HG02610 (cell line): ENCODE measurements around the gene ERC2.

Experiments used
- ATAC-seq: cut with Tn5 transposase; IDR thresholded peaks from one replicate; pipeline ENCODE4 v1.9.1; 2021; ENCODE audit warnings: mild to moderate bottlenecking, moderate library complexity; ENCODE audit not compliant: unreplicated experiment

ERC2 gene

DNA sequence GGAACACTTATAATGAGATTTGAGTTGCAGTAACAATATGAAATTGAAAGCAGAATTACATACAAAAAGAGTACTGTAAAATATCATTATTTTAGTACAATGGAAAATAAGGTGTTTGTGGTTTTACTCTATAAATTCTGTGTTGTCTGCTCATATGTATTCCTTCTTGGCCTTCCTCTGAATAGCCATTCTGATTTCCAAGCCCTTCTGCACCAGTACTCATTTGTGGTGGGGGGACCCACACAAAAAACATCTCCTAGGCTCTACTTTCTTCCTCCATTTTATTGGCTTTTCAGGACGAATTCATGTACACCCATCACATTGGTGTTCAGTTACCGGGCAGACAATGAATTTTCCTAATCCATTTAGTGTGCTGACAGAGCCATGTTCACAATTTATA is 338.2 kb downstream of the ERC2 start:
- ATAC-seq, result no peak

GRCh38 chr3:56126632-56127031 is 341.6 kb downstream of the ERC2 start:
- ATAC-seq, result no peak

DNA sequence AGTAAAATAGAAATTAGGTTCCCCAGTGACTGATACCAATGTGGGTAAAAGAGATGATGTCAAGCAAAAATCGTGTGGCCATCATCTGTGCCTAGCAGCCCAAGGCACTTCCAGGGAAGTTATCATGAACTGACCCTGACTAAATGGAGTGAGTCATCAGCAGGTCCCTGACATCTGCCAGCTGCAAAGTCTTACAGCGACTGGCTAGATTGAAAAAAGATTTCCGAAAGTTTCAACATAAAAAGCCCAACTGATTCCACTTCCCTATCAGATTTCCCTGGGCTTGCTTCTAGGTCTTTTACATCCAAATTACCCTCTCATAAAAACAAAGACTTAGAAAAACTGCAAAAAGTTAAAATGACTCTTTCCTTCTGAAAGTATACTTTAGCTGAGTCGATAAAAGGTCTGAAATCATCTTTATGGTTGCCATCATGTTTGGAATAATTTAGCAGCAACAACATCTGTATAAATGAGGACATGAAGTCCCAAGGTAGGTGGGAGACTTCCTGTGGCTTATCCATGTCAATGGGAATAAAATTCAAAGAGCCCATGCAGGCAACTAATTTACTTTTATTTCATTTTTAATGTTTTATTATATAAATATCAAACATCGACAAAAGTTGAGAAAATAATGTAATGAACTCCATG is 342.8 kb downstream of the ERC2 start:
- ATAC-seq, result no peak

DNA sequence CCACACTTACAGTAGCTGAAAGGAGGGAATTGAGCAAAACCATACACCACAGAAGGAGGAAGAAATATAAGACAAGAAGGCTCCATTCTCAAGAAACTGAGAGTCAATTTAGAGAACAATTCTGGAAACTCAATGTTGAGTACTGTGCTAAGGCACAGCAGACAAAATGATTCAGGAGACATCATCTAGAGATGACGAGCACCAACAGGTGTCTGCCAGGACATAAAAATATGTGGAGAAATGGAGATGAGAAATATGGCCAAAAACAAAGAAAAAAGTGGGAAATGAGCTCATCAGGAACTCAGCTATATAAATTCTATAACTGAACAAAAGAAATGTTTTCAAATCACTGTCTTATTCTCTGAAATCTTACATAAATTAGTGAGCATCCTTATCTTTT is 343.7 kb downstream of the ERC2 start:
- no peak for ATAC-seq

- no peak for ATAC-seq
These were observed 344.8 kb downstream of the ERC2 start for GRCh38 chr3:56123487-56123886.

- ATAC-seq, result no peak
These were observed 345.4 kb downstream of the ERC2 start for GRCh38 chr3:56122911-56123310.

- no peak for ATAC-seq
These were observed 346.6 kb downstream of the ERC2 start for GRCh38 chr3:56121716-56122115.

- ATAC-seq, result no peak
These were observed 348.5 kb downstream of the ERC2 start for GRCh38 chr3:56119575-56120349.

DNA sequence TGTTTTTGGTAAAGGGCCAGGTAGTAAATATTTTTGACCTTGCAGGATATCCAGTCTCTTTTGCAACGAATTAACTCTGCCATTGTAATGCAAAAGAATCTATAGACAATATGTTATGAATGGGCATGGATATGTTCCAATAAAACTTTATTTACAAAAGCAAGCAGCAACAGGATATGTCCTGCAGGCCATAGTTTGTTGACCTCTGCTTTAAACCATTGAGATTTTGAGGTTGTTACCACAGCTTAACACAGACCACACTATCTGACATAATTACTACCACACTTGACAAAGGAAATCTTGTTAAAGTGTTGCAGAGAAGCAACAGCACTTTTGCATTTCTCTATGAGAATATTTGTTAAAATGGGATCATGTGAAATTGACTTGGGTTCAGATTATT is 349.3 kb downstream of the ERC2 start:
- ATAC-seq, result no peak

- no peak for ATAC-seq
These were observed 352.6 kb downstream of the ERC2 start for GRCh38 chr3:56115698-56116097.

GRCh38 chr3:56115199-56115598 is 353.1 kb downstream of the ERC2 start:
- no peak for ATAC-seq

GRCh38 chr3:56113908-56114307 is 354.4 kb downstream of the ERC2 start:
- ATAC-seq, result no peak

- ATAC-seq, result no peak
These were observed 355.0 kb downstream of the ERC2 start for GRCh38 chr3:56113231-56113630.

- ATAC-seq, result no peak
These were observed 356.5 kb downstream of the ERC2 start for GRCh38 chr3:56111606-56112304.

- no peak for ATAC-seq
These were observed 357.4 kb downstream of the ERC2 start for GRCh38 chr3:56110886-56111285.

GRCh38 chr3:56107157-56107556 is 361.1 kb downstream of the ERC2 start:
- ATAC-seq, result no peak

DNA sequence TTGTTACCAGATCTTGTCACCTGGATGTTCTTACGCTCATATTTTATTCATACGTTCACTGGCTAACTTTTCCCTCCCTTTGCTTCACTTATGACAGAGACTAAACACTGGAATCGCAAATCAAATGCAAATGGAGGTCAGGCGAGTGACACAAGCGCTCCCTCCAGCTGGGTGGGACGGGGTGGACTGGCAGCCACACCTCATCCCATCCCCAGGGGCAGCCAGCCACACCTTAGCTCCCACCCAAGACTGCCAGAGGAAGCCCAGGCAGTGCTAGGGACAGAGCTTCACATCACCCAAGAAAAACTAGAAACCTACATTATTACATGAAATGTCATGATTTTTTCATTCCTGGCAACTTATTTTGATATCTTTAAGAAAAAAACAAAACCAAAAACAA is 366.2 kb downstream of the ERC2 start:
- ATAC-seq, result no peak

- no peak for ATAC-seq
These were observed 366.7 kb downstream of the ERC2 start for GRCh38 chr3:56101576-56101975.

DNA sequence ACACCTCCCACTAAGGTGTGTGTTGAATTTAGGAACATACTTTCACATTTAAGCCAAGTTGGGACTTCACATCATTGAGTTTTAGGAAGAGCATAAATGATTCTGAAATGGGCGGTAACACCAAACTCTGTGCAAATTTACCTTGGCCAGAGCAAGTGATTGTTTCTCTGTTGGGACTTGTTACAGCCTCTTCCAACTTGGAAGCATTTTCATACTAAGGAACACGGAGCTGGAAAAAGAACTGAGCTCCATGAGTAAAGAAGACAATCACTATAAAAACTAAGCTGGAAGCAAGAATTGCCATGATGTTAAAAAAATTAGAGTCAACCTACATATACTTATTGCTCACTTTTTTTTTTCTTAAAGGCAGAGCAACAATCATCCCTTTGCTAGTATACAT is 371.3 kb downstream of the ERC2 start:
- no peak for ATAC-seq

DNA sequence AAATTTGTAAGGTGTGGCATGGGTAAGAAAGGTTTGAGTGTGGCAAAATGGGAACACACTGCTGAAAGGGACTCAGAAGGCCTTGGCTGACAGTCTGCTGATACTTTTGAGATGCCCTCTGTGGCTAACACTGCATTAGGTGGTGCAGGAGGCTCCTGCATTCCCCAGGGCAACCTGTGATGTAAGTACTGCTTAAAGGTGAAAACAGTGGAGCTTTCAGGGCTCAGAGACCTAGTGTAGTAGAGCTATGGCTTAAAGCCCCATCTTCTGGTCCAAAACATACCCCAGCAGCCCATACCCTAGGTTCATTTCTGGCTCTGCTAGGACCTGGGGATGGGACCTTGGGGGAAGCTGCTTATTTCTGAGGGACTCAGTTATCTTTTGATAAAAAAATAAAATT is 374.1 kb downstream of the ERC2 start:
- no peak for ATAC-seq

DNA sequence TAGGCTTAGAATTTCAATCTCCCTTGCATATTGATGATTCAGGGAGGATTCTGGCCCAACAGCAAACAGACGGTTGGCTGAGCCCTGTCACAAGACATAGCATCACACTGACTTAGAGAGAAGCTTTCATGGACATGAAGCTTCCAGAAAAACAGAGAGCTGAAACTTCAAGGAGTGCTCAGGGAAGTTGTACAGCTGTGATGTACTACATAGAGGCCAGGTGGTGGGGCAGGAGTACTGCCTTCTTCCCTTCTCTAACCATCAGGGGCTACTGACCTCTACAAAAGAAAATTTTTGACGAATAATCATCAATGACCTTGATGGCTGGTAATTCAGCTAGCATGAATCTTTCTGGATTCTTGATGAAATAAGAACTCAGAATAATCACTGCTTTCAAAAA is 378.5 kb downstream of the ERC2 start:
- ATAC-seq, result no peak

DNA sequence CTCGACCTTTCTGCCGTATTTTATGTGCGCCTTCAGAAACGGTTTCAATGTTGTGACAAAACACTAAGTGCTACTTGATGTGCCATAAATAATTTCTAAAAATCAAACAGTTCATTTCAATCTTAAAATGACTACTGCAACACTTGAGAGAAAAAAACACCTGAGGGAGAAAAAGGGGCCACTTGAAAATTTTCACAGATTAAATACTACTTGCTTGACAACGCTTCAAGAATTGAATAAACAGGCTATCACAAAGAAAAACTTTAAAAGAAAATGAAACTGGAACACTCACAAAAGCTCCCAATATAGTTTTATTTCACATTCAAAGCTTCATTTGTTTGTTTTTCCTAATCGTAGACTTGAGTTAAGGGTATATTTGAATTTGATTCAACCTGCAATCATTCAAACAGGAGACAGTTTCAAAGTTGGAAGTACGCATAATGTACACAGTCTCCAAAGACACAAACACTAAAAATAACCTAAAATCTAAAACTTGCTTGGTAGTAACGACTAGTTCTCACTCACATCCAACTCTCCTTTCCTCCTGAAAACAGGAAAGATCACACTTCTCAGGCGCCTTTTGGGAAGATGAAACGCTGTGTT is 380.7 kb downstream of the ERC2 start:
- no peak for ATAC-seq
